ENCODE data around the gene DIS3L2.

GRCh38 chr2:231965102-231965501, 3.6 kb downstream of the DIS3L2 start:
- no peak for TF ChIP-seq CTCF (IDR thresholded peaks at IDR 0.05 in 4 of 5, conservative IDR thresholded peaks at IDR 0.05 in 1 of 5)
- TF ChIP-seq POLR2A (IDR thresholded peaks at IDR 0.05), result no peak

All from gastrocnemius medialis (tissue), 4 donors.